Tibial nerve (tissue), 4 donors: ENCODE data around the gene PFKFB2. TPM values are rescaled to one million over a fixed set of nuclear protein-coding genes. Genes with fewer than 3 reads are reported as not detected.

Source experiments
- DNase-seq, 2 donors: peaks; one replicate each; pipeline ENCODE4 v3.0.0-alpha.2; 2019; ENCODE audit warnings: low spot score in 2 of 2
- H3K27ac ChIP-seq, 4 donors: fragments of 200-600 bp; sonication (generic) in 3 of 4; one replicate each; pipeline ENCODE4 v1.5.1; 2017 to 2019; ENCODE audit warnings: mild to moderate bottlenecking in 1 of 4
- H3K27me3 ChIP-seq, 2 donors: fragments of 200-600 bp; sonication (generic) in 1 of 2; one replicate each; pipeline versions ENCODE4 v1.5.1 to v1.6.0; 2017 to 2019
- H3K36me3 ChIP-seq, 3 donors: fragments of 200-600 bp; sonication (generic); one replicate each; pipeline ENCODE4 v1.5.1; 2018 to 2019
- H3K4me1 ChIP-seq, 4 donors: fragments of 200-600 bp; sonication (generic) in 3 of 4; one replicate each; pipeline ENCODE4 v1.5.1; 2017 to 2019
- H3K4me3 ChIP-seq, 4 donors: fragments of 200-600 bp; sonication (generic) in 3 of 4; one replicate each; pipeline ENCODE4 v1.5.1; 2017 to 2019; ENCODE audit warnings: mild to moderate bottlenecking in 1 of 4, moderate library complexity in 1 of 4
- H3K9me3 ChIP-seq, 4 donors: fragments of 200-600 bp; sonication (generic) in 3 of 4; one replicate each; pipeline ENCODE4 v1.5.1; 2017 to 2019
- EP300 ChIP-seq, 2 donors: sonication (generic); formaldehyde crosslinking; IDR thresholded peaks; one replicate each; pipeline ENCODE4 v1.6.1; 2017; ENCODE audit warnings: antibody characterized with exemption in 2 of 2, mild to moderate bottlenecking in 1 of 2
- POLR2A ChIP-seq, 2 donors: fragments of 450-650 bp; IDR thresholded peaks; one replicate each; pipeline ENCODE4 v1.6.1; 2017; ENCODE audit warnings: antibody characterized with exemption in 2 of 2, mild to moderate bottlenecking in 2 of 2, moderate library complexity in 2 of 2
- WGBS, 2 donors: methylation state at CpG; one replicate each; pipeline ENCODE4 v1.1.5; 2018; 5-methylcytosine and 5-hydroxymethylcytosine counted together
- total RNA-seq, 4 donors: library from RNA; depleted of rRNA; stranded (reverse); fragments of >200 nt; gene quantifications; one replicate each; pipeline ENCODE4 v1.1.0, GENCODE V29; 2016
- TF ChIP-seq, protein P1 (sequence below), 5 experiments: fragments of 200-600 bp in 3 of 5; fragments of 450-650 bp in 2 of 5; sonication (generic) in 3 of 5; IDR thresholded peaks; one replicate each; pipeline ENCODE4 v1.5.1; 2016 to 2019; ENCODE audit warnings: antibody characterized with exemption in 5 of 5, mild to moderate bottlenecking in 3 of 5, moderate library complexity in 2 of 5

The PFKFB2 gene
- total RNA-seq, 4 donors from 2014 or later = 6.5 to 9.8 (median 8.6) TPM

GRCh38 chr1:207077470-207078377, 24.6 kb downstream of the PFKFB2 start:
- H3K27ac ChIP-seq = peak overlapping the region in 3 of 4 donors; percentile 29 to 53 (median 33)
- H3K4me1 ChIP-seq = peaks cover 0 to 5% (median 0%) of the 10 kb centered on the region in 4 donors
- no peaks in the 10 kb centered on the region for H3K9me3 ChIP-seq
- H3K4me3 ChIP-seq = no peak overlapping the region
- peak; percentile 26 to 90 for DNase-seq
- no peaks in the 10 kb centered on the region for H3K27me3 ChIP-seq
- WGBS, 2 donors = 35 to 42% methylated on average over 6 of the region's 6 CpGs
- peaks cover 0 to 24% (median 0%) of the 10 kb centered on the region in 3 donors for H3K36me3 ChIP-seq
- TF ChIP-seq EP300 (IDR thresholded peaks at IDR 0.05) (peak in 1 of 2 donors; percentile 64), POLR2A (IDR thresholded peaks at IDR 0.05) (no peak)
- TF ChIP-seq, protein P1, sequence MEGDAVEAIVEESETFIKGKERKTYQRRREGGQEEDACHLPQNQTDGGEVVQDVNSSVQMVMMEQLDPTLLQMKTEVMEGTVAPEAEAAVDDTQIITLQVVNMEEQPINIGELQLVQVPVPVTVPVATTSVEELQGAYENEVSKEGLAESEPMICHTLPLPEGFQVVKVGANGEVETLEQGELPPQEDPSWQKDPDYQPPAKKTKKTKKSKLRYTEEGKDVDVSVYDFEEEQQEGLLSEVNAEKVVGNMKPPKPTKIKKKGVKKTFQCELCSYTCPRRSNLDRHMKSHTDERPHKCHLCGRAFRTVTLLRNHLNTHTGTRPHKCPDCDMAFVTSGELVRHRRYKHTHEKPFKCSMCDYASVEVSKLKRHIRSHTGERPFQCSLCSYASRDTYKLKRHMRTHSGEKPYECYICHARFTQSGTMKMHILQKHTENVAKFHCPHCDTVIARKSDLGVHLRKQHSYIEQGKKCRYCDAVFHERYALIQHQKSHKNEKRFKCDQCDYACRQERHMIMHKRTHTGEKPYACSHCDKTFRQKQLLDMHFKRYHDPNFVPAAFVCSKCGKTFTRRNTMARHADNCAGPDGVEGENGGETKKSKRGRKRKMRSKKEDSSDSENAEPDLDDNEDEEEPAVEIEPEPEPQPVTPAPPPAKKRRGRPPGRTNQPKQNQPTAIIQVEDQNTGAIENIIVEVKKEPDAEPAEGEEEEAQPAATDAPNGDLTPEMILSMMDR (IDR thresholded peaks at IDR 0.05) = peak; percentile 76 to 91 (median 88)

DNA sequence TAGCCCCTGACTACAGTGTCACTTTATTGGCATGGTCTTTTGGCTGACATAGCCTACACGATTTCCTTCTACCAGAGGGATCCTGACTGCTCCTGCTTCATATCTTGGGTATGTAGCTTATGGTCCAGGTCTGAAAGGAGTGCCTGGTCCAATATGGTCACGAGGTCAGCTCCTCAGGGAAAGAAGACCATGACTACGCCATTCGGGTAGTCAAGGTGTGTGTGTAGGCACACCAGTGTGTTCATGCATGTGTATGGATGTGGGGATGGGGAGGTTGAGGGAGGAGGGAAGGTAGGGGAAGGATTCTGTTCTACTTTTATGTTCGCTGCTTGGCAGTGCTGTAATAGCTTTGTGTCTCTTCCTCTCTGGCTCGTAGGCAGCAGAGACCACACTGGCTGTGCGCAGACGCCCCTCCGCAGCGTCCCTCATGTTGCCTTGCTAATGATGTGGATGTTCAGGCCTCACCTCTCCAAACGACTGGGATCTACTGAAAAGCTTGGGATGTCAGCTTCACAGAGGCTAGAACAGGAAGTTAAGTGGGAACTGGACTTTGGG, 25.6 kb downstream of the PFKFB2 start:
- Histone ChIP-seq H3K9me3 (no peaks in the 10 kb centered on the region), H3K36me3 (peaks cover 0 to 18% (median 0%) of the 10 kb centered on the region in 3 donors), H3K27ac (no peak overlapping the region), H3K4me1 (peaks cover 0 to 5% (median 0%) of the 10 kb centered on the region in 4 donors), H3K27me3 (no peaks in the 10 kb centered on the region), H3K4me3 (no peak overlapping the region)
- no peak for DNase-seq
- TF ChIP-seq EP300 (IDR thresholded peaks at IDR 0.05) (no peak), POLR2A (IDR thresholded peaks at IDR 0.05) (no peak)
- TF ChIP-seq, protein P1 (IDR thresholded peaks at IDR 0.05) = no peak
- whole genome bisulfite sequencing, 2 donors = 83 to 87% methylated on average over 11 of the region's 11 CpGs

GRCh38 chr1:207079706-207080241, 26.7 kb downstream of the PFKFB2 start:
- WGBS, 2 donors = 91 to 92% methylated on average over 6 of the region's 6 CpGs
- H3K27me3 ChIP-seq = no peaks in the 10 kb centered on the region
- peaks cover 0 to 9% (median 3%) of the 10 kb centered on the region in 4 donors for H3K4me1 ChIP-seq
- no peak for TF ChIP-seq POLR2A (IDR thresholded peaks at IDR 0.05)
- TF ChIP-seq, protein P1 (IDR thresholded peaks at IDR 0.05) = no peak
- no peak for TF ChIP-seq EP300 (IDR thresholded peaks at IDR 0.05)
- no peak overlapping the region for H3K4me3 ChIP-seq
- no peak for DNase-seq
- no peak overlapping the region for H3K27ac ChIP-seq
- H3K36me3 ChIP-seq = peaks cover 0 to 18% (median 0%) of the 10 kb centered on the region in 3 donors
- H3K9me3 ChIP-seq = no peaks in the 10 kb centered on the region

DNA sequence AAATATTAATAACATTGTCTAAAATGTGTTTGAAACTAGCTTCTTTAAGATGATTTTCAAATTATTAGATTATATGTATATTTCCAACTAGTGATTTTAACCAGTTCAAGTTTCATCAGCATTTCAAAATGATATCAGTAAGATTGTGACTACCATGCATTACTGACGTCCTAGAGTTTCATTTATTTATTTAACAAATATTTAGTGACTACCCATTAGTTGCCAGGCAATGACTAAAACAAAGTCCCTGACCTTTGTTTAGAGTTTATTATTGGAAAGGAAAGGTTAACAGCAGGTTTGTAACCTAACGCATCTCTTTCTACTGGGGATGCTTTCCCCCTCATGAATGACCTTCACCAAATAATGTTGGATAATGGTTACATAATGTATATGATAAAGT, 28.0 kb downstream of the PFKFB2 start:
- DNase-seq = no peak
- no peaks in the 10 kb centered on the region for H3K27me3 ChIP-seq
- peaks cover 0 to 18% (median 0%) of the 10 kb centered on the region in 3 donors for H3K36me3 ChIP-seq
- TF ChIP-seq EP300 (IDR thresholded peaks at IDR 0.05) (no peak), POLR2A (IDR thresholded peaks at IDR 0.05) (no peak)
- TF ChIP-seq, protein P1 (IDR thresholded peaks at IDR 0.05) = no peak
- H3K4me3 ChIP-seq = no peak overlapping the region
- H3K9me3 ChIP-seq = no peaks in the 10 kb centered on the region
- no peak overlapping the region for H3K27ac ChIP-seq
- WGBS, 2 donors = 63 to 64% methylated on average over 2 of the region's 2 CpGs
- H3K4me1 ChIP-seq = peaks cover 0 to 9% (median 4%) of the 10 kb centered on the region in 4 donors
